ENCODE measurements around the gene FLVCR1.
"Not testable (repeated sequence)": the region's sequence is repeated elsewhere in the genome, so short reads cannot be mapped to it uniquely, and the experiment has no call there.

Gene FLVCR1

DNA sequence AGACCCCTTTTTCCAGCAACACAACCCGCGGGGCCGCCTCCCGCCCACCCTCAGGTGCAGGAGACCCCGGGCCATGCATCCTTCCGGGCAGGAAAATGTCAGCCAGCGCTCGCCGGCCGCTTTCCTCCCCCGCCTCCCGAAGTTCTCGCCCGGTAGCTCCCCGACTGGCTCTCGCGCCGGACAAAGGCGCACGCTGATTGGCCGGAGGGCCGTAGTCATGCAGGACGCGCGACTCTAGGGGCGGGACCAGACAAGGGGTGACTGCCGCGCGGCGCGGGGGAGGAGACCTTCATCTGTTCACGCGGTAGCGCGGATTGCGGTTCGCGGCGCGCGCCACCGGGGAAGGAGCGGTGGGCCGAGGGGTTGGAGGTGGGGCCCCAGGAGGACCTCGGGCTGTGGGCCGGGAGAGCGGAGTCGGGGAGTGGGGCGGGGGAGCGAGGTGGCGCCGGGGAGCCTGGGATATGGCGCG is at the start of gene FLVCR1:
Gene FLVCR1 (plus strand): TSS at position 284 of the 469 bp plus-strand sequence. CDS start 178 bp downstream, at position 462.
- DNase-seq (ENCODE audit: low read depth): peak; percentile 79

DNA sequence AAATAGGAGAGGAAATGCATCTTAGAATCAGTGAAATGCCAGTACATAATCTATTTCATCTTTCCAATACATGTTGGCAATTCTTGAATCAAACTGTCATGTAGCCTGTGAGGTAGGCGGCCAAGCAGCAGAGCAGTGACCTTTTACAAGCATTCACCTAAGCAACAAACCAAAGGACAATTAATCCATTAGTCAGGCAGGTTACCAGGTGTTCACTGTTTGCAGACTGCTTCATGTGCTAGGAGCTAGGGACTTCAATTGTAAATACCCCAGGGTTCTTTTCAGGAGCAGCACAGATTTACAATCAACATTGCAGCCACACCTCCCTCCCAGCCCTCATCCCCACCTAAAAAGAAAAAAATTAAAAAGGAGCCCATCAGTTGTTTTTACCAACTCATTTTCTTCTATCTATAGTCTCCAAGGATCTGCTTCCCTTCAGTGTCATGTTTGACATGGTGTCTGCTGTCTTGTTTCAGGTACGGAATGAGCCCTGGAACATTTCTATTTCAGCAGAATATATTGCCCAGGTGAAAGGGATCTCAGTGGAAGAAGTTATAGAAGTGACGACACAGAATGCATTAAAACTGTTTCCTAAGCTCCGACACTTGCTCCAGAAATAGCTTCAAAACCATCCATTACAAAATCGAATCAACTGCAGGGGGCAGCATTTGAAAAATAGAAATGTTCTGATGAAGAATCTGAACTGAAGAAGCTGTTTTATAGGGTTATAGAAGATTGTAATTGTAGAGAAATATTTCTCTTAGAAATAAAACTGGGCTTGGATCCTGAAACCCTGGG is 43.3 kb upstream of the FLVCR1 start:
- DNase-seq (ENCODE audit: low read depth): no peak

DNA sequence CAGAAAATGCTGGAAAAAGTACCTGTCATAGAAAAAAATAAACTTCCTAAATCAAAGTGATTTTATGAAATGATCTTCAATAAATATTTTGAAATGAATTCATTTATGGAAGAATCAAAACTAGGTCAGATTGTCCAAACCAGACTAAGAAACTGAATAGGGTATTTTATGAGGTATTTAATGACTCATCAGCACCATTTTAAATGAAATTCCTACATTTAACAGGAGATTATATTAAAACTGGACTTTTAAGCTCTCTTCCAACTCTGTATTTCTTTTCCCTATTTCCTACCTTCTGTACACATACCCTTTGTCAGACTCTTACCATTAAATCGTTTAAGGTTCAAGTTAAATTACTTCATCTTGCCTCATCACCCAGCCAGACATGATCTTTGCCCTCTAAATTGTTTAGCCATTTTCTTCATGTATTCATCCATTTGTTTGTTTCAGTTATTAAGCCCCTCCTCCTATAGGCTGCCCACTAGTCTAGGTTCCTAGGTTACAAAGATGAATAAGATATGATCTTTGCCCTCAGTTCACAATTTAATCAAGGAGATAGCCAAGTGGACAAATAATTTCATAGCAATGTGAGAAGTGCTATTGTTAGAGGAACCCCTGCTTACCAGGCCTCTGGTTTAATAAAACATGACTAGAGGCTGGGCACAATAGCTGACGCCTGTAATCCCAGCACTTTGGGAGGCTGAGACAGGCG is 41.4 kb upstream of the FLVCR1 start:
- no peak for DNase-seq (ENCODE audit: low read depth)

DNA sequence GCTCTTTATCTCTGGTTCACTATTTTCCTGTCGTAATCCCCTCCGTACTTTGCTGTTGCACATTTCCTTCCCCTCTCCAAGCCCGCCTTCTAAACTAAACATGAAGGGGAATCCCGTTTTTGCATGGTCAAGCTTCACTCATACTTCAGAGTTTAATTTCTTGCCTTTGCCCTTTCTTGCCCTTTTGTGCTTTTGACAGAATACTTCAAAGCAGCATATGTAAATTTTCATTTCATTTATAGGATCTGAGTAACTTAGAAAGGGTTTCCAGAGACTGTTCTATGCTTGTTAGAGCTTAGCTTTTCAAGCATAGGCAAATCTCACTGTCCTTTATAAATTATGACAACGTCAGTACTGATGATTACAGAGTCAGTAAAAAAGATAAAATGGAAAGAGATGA is 38.3 kb upstream of the FLVCR1 start:
- no peak for DNase-seq (ENCODE audit: low read depth)

DNA sequence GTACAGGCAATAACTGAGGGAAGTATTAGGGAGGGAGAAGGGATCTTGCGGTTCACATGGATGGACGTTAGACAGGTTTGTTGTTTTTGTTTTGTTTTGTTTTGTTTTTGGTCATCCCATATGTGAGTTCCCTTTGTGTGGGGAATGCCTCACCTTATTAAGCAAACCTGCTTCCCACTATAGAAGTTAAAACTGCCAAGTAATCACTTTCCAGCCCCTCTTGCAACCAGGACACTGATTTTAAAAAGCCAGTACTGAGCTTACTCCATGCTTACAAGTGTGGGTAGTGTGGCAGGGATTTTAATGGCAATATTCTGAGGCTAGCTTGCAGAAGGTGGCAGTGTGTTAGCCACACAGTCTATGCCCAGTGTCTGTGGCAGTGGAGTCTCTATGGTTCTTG is 37.1 kb upstream of the FLVCR1 start:
- DNase-seq (ENCODE audit: low read depth): no peak

DNA sequence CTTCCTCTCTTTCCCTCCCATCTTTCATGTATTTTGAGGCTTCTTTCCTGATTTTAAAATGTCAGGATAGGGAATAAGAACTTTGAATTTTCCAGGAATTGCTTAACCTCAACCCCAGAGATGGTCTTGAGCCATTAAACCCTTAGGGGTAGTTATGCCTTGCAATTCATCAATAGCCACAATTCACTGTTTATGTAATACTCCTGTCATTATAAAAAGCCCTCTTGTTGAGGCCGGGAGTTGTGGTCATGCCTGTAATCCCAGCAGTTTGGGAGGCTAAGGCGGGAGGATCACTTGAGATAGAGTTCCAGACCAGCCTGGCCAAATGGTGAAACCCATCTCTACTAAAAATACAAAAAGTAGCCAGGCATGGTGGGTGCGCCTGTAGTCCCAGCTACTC is 35.1 kb upstream of the FLVCR1 start:
- DNase-seq (ENCODE audit: low read depth): no peak

DNA sequence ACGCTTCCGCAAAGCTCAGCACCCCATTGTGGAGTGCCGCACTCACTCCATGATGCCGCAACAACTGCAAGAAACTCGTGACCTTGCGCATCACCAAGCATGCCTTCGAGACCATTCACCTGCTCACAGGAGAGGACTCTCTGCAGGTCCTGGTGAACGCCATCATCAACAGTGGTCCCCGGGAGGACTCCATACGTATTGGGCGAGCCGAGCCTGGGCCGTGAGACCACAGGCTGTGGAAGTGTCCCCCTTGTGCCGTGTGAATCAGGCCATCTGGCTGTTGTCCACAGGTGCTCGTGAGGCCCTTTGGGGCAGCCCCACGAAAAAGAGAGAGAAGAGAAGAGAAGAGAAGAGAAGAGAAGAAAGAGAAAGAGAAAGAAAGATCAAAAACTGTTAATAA is 33.9 kb upstream of the FLVCR1 start:
- no peak for DNase-seq (ENCODE audit: low read depth)

DNA sequence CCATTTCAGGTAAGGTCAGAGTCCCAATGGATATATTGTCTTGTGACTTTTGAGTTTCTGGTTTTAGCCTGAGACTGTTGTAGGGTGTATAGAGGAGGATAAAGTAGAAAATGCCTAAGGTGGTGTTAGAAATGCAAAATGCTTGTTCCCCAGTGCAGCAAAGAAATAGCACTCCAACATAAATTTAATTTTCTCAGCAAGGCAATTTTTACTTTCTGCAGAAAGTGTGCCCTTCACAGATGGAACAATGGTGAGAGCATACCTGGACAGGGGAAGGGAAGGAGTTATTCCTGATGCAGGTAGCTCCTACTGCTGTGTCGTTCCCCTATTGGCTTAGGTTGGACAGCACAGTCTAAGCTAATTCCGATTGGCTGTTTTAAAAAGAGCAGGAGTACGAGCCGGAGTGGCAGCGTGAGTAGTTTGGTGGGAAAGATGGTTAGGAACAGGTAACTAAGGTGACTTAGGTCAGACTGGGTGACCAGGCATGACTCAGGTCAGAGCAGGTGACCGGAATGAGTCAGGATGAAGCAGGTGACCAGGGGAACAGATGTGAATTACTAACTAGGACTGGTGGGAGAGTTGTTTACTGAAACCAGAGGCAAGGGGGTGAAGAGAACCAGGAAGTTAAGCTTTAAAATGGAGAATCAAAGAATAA is 32.1 kb upstream of the FLVCR1 start:
- no peak for DNase-seq (ENCODE audit: low read depth)

DNA sequence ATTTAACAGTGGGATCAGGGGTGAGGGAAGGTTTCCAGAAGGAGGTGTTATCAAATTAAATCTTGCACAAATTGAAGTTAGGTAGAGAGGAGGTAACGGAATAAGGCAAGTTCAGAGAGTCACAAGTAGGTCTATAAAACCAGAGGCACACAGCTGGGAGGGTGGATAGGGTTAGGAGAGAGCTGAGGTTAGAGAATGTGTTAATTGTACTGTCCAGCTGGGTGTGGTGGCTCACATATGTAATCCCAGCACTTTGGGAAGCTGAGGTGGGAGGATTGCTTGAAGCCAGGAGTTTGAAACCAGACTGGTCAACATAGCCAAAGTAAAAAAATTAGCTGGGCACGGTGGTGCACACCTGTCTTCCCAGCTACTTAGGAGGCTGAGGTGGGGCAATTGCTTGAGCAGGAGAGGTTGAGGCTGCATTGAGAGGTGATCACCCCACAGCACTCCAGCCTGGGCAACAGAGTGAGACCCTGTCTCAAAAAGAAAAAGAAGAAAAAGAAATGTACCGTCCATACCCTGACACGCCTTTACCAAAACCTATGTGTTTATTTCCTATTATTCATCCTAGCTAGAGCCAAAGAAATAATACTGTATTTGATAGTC is 30.8 kb upstream of the FLVCR1 start:
- no peak for DNase-seq (ENCODE audit: low read depth)

DNA sequence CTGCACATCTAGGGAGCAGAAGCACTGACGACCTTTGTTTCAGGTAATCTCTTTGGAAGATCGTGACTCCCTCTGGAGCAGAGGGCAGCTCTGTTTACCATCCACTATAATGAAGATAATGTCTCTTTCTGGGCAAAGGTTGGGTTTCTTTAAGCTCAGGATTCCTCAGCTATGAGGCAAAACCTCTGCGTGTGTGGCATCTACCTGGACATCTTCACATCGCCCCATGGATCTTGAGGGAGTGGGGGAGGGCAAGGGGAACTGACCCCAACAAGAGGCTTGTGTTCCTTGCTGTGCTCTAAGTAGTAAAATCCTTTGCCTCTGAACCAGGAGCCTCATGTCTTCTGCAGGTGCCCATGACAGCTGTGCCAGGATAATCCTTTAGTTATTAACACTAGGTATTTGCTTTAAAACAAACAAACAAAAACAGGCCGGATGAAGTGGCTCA is 30.2 kb upstream of the FLVCR1 start:
- DNase-seq (ENCODE audit: low read depth): no peak

DNA sequence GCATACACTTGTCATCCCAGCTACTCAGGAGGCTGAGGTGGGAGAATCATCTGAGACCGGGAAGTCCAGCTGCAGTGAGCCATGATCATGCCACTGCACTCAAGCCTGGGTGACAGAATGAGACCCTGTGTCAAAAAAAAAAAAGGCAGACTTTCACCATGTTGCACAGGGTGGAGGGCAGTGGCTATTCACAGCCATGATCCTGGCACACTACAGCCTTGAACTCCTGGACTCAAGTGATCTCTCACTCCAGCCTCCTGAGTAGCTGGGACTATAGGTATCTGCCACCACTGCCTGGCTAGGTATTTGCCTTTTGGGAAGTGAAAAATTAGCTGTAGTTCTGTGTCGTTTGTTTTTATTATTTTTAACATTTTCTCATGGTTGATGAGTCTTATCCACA is 29.7 kb upstream of the FLVCR1 start:
- DNase-seq (ENCODE audit: low read depth): no peak

DNA sequence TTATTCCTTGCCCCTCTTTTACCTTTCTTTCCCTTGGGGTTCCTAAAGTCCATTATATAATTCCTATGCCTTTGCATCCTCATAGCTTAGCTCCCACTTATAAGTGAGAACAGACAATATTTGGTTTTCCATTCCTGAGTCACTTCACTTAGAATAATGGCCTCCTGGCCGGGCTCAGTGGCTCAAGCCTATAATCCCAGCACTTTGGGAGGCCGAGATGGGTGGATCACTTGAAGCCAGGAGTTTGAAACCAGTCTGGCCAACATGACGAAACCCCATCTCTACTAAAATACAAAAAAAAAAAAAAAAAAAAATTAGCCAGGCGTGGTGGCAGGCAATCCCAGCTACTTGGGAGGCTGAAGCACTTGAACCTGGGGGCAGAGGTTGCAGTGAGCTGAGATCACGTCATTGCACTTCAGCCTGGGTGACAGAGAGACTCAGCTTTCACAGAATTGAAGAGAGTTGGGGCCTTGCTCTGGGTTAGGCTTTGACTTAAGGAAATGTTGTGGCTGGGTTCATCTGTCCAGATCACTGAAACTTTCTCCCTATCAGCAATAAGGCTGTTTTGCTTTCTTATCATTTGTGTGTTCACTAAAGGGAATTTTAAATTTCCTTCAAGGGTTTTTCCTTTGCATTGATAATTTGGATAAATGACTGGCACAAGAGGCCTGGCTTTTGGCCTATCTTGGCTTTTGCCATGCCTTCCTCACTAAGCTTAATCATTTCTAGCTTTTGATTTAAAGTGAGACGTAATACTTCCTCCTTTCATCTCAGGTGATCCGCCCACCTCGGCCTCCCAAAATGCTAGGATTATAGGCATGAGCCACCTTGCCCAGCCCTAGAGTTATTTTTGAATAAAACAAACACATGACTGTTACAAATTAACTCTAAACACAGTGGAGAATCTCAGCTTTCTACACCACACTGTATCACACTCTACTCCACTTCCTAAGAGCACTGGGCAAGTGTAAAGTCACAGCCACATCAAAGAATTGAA is 24.6 kb upstream of the FLVCR1 start:
- DNase-seq (ENCODE audit: low read depth): not testable (repeated sequence)

DNA sequence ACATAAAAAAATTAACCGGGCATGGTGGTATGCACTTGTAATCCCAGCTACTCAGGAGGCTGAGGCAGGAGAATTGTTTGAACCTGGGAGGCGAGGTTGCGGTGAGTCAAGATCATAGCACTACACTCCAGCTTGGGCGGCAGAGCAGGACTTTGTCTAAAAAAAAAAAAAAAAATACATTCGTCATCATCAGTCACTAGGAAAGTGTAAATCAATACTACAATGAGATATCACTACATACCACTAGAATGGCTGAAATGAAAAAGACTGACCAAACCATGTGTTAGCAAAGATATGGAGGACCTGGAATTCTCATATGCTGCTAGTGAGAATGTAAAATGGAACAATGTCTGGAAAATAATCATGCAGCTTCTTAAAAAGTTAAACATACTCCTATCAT is 19.9 kb upstream of the FLVCR1 start:
- no peak for DNase-seq (ENCODE audit: low read depth)

DNA sequence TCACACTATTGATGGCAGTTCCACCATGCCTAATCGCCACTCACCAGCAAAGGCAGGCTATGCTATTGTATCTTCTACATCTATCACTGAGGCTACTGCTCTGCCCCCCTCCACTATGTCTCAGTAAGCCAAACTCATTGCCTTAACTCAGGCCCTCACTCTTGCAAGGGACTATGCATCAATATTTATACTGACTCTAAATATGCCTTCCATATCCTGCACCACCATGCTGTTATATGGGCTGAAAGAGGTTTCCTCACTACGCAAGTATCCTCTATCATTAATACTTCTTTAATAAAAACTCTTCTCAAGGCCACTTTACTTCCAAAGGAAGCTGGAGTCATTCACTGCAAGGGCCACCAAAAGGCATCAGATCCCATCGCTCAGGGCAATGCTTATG is 13.6 kb upstream of the FLVCR1 start:
- DNase-seq (ENCODE audit: low read depth): not testable (repeated sequence)

DNA sequence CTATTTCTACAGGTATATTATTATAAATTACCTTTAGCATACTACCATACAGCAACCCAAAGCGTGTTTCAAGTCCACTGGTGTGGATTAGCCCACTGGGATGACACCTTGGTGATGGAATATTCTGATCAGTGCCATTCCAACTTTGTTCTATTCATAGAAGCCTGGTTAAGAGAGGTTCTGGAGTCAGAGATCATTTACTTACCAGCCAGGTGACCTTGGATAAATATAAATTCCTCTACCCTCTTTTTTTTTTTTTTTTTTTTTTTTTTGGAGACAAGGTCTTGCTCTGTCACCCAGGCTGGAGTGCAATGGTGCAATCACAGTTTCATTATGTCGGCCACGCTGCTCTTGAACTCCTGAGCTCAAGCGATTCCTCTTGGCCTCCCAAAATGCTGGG is 10.5 kb upstream of the FLVCR1 start, which contains the start of gene SPATA45:
Gene SPATA45 (minus strand): TSS at position 101 of the 400 bp plus-strand sequence. CDS start 11,500 bp downstream, outside the sequence.
- DNase-seq (ENCODE audit: low read depth): no peak

DNA sequence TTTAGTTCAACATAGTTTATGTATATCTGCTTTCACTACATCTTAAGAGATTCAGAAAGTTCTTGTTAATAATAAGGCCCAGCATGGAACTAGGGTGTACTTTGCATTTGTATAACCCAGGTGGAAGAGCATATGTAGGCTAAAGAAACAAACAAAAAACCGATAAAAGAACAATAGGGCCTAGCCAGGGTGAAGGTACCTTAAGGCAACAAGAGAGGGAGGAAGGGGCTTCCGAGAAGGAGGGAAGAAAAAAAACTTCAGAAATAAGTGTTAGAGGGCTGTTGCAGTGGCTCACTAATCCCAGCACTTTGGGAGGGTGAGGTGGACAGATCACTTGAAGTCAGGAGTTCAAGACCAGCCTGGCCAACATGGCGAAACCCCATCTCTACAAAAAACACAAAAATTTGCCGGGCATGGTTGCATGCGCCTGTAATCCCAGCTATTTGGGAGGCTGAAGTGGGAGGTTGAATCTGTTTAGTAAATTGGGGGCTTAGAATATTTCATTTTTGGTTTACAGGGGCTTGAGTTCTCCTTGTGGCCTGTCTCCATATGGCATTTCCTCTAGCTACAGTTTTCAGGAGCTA is 5.9 kb upstream of the FLVCR1 start:
- no peak for DNase-seq (ENCODE audit: low read depth)

DNA sequence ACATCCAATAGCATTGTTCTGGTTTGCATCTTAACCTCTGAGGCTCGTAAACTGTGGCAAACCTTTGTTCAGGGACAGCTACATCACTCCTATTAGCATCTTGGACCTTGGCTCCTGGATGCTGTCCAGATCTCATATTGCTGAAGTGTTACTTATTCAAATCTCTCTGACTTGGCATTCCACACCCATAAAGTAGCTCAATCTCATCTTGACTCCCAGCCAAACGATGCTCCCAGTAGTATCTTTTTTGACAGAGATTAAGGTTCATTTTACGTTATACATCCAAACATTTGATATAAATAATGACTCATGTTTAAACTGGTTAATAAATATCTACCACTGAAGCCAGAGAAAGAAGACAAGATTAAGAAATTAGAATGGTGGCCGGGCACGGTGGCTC is 4.4 kb upstream of the FLVCR1 start:
- no peak for DNase-seq (ENCODE audit: low read depth)

DNA sequence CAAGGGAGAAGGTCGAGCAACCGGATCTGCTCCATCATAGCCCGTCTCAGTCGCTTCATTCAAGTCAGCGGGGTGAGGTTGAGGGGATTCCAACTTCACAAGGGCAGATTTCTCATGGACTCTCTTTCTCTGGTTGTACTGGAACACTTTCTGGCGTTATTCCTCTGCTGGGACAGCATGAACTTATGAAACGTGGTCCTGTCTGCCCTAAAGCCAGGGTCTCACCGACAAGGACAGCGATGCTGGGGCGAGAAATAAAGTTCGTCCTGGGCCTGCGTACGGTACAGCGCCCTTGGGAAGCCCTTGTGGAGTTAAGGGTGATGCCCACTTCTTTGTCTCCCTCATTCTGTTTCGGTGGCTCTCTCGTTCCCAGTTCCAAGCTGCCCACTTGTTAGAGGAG is 1.3 kb upstream of the FLVCR1 start:
- no peak for DNase-seq (ENCODE audit: low read depth)

DNA sequence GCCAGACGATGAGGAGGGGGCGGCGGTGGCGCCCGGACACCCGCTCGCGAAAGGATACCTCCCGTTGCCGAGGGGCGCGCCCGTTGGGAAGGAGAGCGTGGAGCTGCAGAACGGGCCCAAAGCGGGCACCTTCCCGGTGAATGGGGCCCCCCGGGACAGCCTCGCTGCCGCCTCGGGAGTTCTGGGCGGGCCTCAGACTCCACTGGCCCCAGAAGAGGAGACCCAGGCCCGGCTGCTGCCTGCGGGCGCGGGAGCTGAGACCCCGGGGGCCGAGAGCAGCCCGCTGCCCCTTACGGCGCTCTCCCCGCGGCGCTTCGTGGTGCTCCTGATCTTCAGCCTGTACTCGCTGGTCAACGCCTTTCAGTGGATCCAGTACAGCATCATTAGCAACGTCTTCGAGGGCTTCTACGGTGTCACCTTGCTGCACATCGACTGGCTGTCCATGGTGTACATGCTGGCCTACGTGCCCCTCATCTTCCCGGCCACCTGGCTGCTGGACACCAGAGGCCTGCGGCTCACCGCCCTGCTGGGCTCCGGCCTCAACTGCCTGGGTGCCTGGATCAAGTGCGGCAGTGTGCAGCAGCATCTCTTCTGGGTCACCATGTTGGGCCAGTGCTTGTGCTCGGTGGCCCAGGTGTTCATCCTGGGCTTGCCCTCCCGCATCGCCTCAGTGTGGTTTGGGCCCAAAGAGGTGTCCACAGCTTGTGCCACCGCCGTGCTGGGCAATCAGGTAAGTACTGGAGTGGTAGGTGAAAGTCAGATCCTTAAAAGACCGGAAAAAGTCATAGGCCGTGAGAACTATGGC is 588 bp downstream of the FLVCR1 start:
- peak; percentile 6 for DNase-seq (ENCODE audit: low read depth)

All from stimulated activated CD8-positive, alpha-beta memory T cell treated with anti-CD3 and anti-CD28 coated beads, Interleukin-15, amount 100 ng/mL, for 24 hours (primary cell).